Tracheal epithelial cell (primary cell): ENCODE data around the gene SSH2. TPM values are rescaled to one million over a fixed set of nuclear protein-coding genes. Genes with fewer than 3 reads are reported as not detected.

ENCODE experiments used
- total RNA-seq: library from RNA; depleted of rRNA; stranded (reverse); fragments of >200 nt; gene quantifications from 2 replicates; pipeline ENCODE4 v1.2.1, GENCODE V29; 2014

Gene SSH2
- total RNA-seq: 3.6 and 5.5 TPM in 2 replicates

GRCh38 chr17:29929533-29930408, at the start of gene SSH2:
TSS of gene SSH2 (minus strand) at chr17:29930228. CDS start at chr17:29930000, 228 bp downstream.

GRCh38 chr17:29941334-29941733, 11.3 kb upstream of the SSH2 start, which contains the start of gene EFCAB5:
TSS of gene EFCAB5 (plus strand) at chr17:29941634. CDS start at chr17:29941797, 163 bp downstream.

GRCh38 chr17:29622337-29623282, 307.4 kb downstream of the SSH2 start, which contains the start of gene CORO6:
TSS of gene CORO6 (minus strand) at chr17:29622912. CDS start at chr17:29621421, 1,491 bp downstream.

GRCh38 chr17:29592850-29593551, 337.0 kb downstream of the SSH2 start, which contains the start of gene ANKRD13B:
TSS of gene ANKRD13B (plus strand) at chr17:29593132. CDS start at chr17:29593622, 490 bp downstream.

GRCh38 chr17:29589524-29590410, 340.3 kb downstream of the SSH2 start, which contains the start of gene GIT1:
TSS of gene GIT1 (minus strand) at chr17:29589648. CDS start at chr17:29589378, 270 bp downstream.

Other genes with a start within 250 kb of the SSH2 start
- under 0.01 TPM in 1 of 2 replicates, not detected in the other for gene EFCAB5, start 11.4 kb upstream of the SSH2 start, total RNA-seq
- gene NSRP1, start 186.6 kb upstream of the SSH2 start, total RNA-seq: 3.1 and 7.0 TPM in 2 replicates